GM12878 (cell line): ENCODE results near the gene TRAPPC11. TPM values are rescaled to one million over a fixed set of nuclear protein-coding genes. Genes with fewer than 3 reads are reported as not detected.

Experiments used
- ATAC-seq: fragments of 200-7000 bp; cut with Tn5 transposase; 3 replicates; pipeline ENCODE4 v1.9.1; 2020; ENCODE audit warnings: mild to moderate bottlenecking, moderate library complexity
- Bru-seq: library from RNA; stranded (reverse); fragments of 400-500 nt; gene quantifications from one replicate; lab custom pipeline; 2021; lab: Mats Ljungman, UMichigan
- BruChase-seq, 2 experiments: library from RNA; stranded (reverse); fragments of 400-500 nt; gene quantifications; one replicate each; lab custom pipeline; 2021; lab: Mats Ljungman, UMichigan
- BruUV-seq: library from RNA; stranded (reverse); fragments of 400-500 nt; replicated peaks from 2 replicates; lab custom pipeline; 2021; lab: Mats Ljungman, UMichigan
- CTCF ChIA-PET: fragments of 300-600 bp; sonication (Branson Sonifier 250); formaldehyde crosslinking; extraction: SDS; loops from one replicate; lab custom pipeline; 2021; ENCODE audit warnings: inconsistent platforms; lab: Yijun Ruan, JAX
- POLR2A ChIA-PET: fragments of 350-600 bp; formaldehyde crosslinking; extraction: SDS; loops from one replicate; lab custom pipeline; 2021; ENCODE audit warnings: inconsistent platforms; lab: Charles Lee
- RAD21 ChIA-PET: fragments of 300-600 bp; sonication (Branson Sonifier 250); formaldehyde crosslinking; loops from one replicate; lab custom pipeline; 2023; ENCODE audit warnings: antibody characterized with exemption; ENCODE audit not compliant: unreplicated experiment; lab: Charles Lee
- SMC1A ChIA-PET: fragments of 300-600 bp; sonication (Branson Sonifier 250); formaldehyde crosslinking; loops from one replicate; lab custom pipeline; 2023; ENCODE audit not compliant: unreplicated experiment, uncharacterized antibody; lab: Charles Lee
- DNase-seq: peaks from one replicate; pipeline ENCODE4 v3.0.0-alpha.2; 2011; ENCODE audit warnings: low read depth, low spot score
- FAIRE-seq: peaks from 3 replicates; lab custom pipeline; 2011; peaks lifted over from hg19 to GRCh38; lab: Jason Lieb, UNC
- H2AFZ ChIP-seq: 2 replicates; pipeline ENCODE4 v1.6.0; 2011; ENCODE audit warnings: low read depth, low read length, control low read depth; ENCODE audit not compliant: control insufficient read depth
- H3K27ac ChIP-seq: 2 replicates; pipeline ENCODE4 v1.5.1; 2011; ENCODE audit warnings: control low read depth; ENCODE audit not compliant: control insufficient read depth, insufficient read depth
- H3K27me3 ChIP-seq, 2 experiments: replicated peaks in 1 of 2; 2 replicates each; pipeline versions ENCODE4 v1.6.0 to v1.6.1; 2011; ENCODE audit warnings: low read length in 1 of 2; ENCODE audit not compliant: control insufficient read depth in 2 of 2, insufficient read depth in 2 of 2
- H3K36me3 ChIP-seq, 2 experiments: 2 replicates each; pipeline ENCODE4 v1.5.1; 2011; ENCODE audit warnings: low read length in 1 of 2; ENCODE audit not compliant: control insufficient read depth in 2 of 2, insufficient read depth in 2 of 2
- H3K4me1 ChIP-seq: 2 replicates; pipeline ENCODE4 v1.6.1; 2011; ENCODE audit warnings: mild to moderate bottlenecking, low read length, moderate library complexity, mixed read lengths; ENCODE audit not compliant: control insufficient read depth, insufficient read depth
- H3K4me2 ChIP-seq: 2 replicates; pipeline ENCODE4 v1.6.0; 2011; ENCODE audit warnings: control low read depth; ENCODE audit not compliant: control insufficient read depth, insufficient read depth
- H3K4me3 ChIP-seq: fragments of 200-600 bp; sonication (generic); 2 replicates; pipeline ENCODE4 v1.5.1; 2016
- H3K79me2 ChIP-seq: 2 replicates; pipeline ENCODE4 v1.6.0; 2011; ENCODE audit warnings: low read length; ENCODE audit not compliant: control insufficient read depth, insufficient read depth
- H3K9ac ChIP-seq: 2 replicates; pipeline ENCODE4 v1.8.0; 2011; ENCODE audit warnings: low read length, control low read depth, mixed read lengths; ENCODE audit not compliant: control insufficient read depth, insufficient read depth
- H3K9me3 ChIP-seq: replicated peaks from 3 replicates; pipeline ENCODE4 v1.5.1; 2011; ENCODE audit warnings: mild to moderate bottlenecking, low read length; ENCODE audit not compliant: control insufficient read depth, insufficient read depth
- H4K20me1 ChIP-seq: 2 replicates; pipeline ENCODE4 v1.6.0; 2011; ENCODE audit not compliant: control insufficient read depth, insufficient read depth
- BACH1 ChIP-seq: fragments of 450-650 bp; IDR thresholded peaks from 2 replicates; pipeline ENCODE4 v1.6.1; 2017; ENCODE audit warnings: mild to moderate bottlenecking, borderline replicate concordance
- CREM ChIP-seq: IDR thresholded peaks from 2 replicates; pipeline ENCODE4 v1.6.1; 2014; ENCODE audit warnings: antibody characterized with exemption, low read depth
- EP300 ChIP-seq, 2 experiments: fragments of 150-350 bp in 1 of 2; IDR thresholded peaks; 2 replicates each; pipeline ENCODE4 v1.6.1; 2011 to 2012; ENCODE audit warnings: low read depth in 2 of 2, low read length in 2 of 2, borderline replicate concordance in 1 of 2, improper control_type of control experiment in 1 of 2, inconsistent platforms in 1 of 2; ENCODE audit not compliant: control insufficient read depth in 1 of 2
- ETV6 ChIP-seq, 2 experiments: fragments of 450-650 bp in 1 of 2; IDR thresholded peaks in 1 of 2; conservative IDR thresholded peaks in 1 of 2; 2 replicates each; pipeline ENCODE4 v1.6.1; 2014; ENCODE audit warnings: antibody characterized with exemption in 1 of 2, borderline replicate concordance in 1 of 2, low read depth in 1 of 2, mild to moderate bottlenecking in 1 of 2, moderate library complexity in 1 of 2
- HDGF ChIP-seq: fragments of 450-650 bp; IDR thresholded peaks from 2 replicates; pipeline ENCODE4 v1.6.1; 2016; ENCODE audit warnings: antibody characterized with exemption
- IKZF2 ChIP-seq, 2 experiments: fragments of 450-650 bp; IDR thresholded peaks; 2 replicates each; pipeline ENCODE4 v1.6.1; 2017; ENCODE audit warnings: mild to moderate bottlenecking in 2 of 2, moderate library complexity in 2 of 2
- KLF5 ChIP-seq: fragments of 450-650 bp; IDR thresholded peaks from 2 replicates; pipeline ENCODE4 v1.6.1; 2014; ENCODE audit warnings: mild to moderate bottlenecking; ENCODE audit not compliant: partially characterized antibody
- MTA2 ChIP-seq: fragments of 450-650 bp; IDR thresholded peaks from 2 replicates; pipeline ENCODE4 v1.6.1; 2016; ENCODE audit warnings: low read depth, mild to moderate bottlenecking, moderate library complexity
- NFIC ChIP-seq: IDR thresholded peaks from 2 replicates; pipeline ENCODE4 v1.6.1; 2012; ENCODE audit warnings: low read depth, mild to moderate bottlenecking, inconsistent platforms, low read length, moderate library complexity
- NFYB ChIP-seq: IDR thresholded peaks from 2 replicates; pipeline ENCODE4 v1.6.1; 2011; ENCODE audit warnings: low read depth, mild to moderate bottlenecking, low read length, improper control_type of control experiment, moderate library complexity; ENCODE audit not compliant: insufficient read depth
- NR2C1 ChIP-seq: fragments of 450-650 bp; IDR thresholded peaks from 2 replicates; pipeline ENCODE4 v1.6.1; 2017; ENCODE audit warnings: antibody characterized with exemption, mild to moderate bottlenecking, moderate library complexity
- PAX8 ChIP-seq: fragments of 450-650 bp; IDR thresholded peaks from 2 replicates; pipeline ENCODE4 v1.6.1; 2017; ENCODE audit warnings: mild to moderate bottlenecking, moderate library complexity
- POLR2AphosphoS2 ChIP-seq: IDR thresholded peaks from 2 replicates; pipeline ENCODE4 v1.6.1; 2011; ENCODE audit warnings: low read depth, mild to moderate bottlenecking, low read length, improper control_type of control experiment, moderate library complexity
- SIN3A ChIP-seq: IDR thresholded peaks from 2 replicates; pipeline ENCODE4 v1.6.1; 2012; ENCODE audit warnings: low read depth, low read length, improper control_type of control experiment
- SMAD1 ChIP-seq: fragments of 450-650 bp; IDR thresholded peaks from 2 replicates; pipeline ENCODE4 v1.6.1; 2018; ENCODE audit warnings: mild to moderate bottlenecking, low read depth; ENCODE audit not compliant: partially characterized antibody
- SP1 ChIP-seq: IDR thresholded peaks from one replicate; pipeline ENCODE4 v1.6.1; 2011; ENCODE audit warnings: low read depth, low read length
- SREBF1 ChIP-seq: IDR thresholded peaks from 2 replicates; pipeline ENCODE4 v1.6.1; 2012; ENCODE audit warnings: mild to moderate bottlenecking, low read length
- TCF12 ChIP-seq: IDR thresholded peaks from 2 replicates; pipeline ENCODE4 v1.6.1; 2011; ENCODE audit warnings: low read depth, mild to moderate bottlenecking, low read length
- ZSCAN29 ChIP-seq: fragments of 450-650 bp; IDR thresholded peaks from 2 replicates; pipeline ENCODE4 v1.6.1; 2017; ENCODE audit warnings: mild to moderate bottlenecking, moderate library complexity
- WGBS: methylation state at CpG from one replicate; pipeline ENCODE4 v1.1.6; 2016; ENCODE audit warnings: low lambda C conversion rate; ENCODE audit not compliant: insufficient replicate concordance, insufficient coverage; ENCODE audit errors: missing lambda C conversion rate; 5-methylcytosine and 5-hydroxymethylcytosine counted together
- in situ Hi-C: fragments of 300-500 bp; cut with MboI; formaldehyde crosslinking; loops from 9 replicates; pipeline ENCODE4 v1.14.3; 2018; ENCODE audit warnings: mixed read lengths
- intact Hi-C: fragments of 100-400 bp; cut with micrococcal nuclease; formaldehyde crosslinking; loops from one replicate; pipeline ENCODE4 v1.14.2; 2022; ENCODE audit not compliant: unreplicated experiment
- long read RNA-seq, 2 experiments: library from polyadenylated mRNA; unstranded; transcript quantifications; one replicate each; pipeline ENCODE4 v2.0.0, GENCODE V29; 2019 to 2020
- polyA minus RNA-seq, 3 experiments: library from RNA; depleted of rRNA, polyadenylated mRNA; stranded (reverse); fragments of >200 nt; gene quantifications; 2 replicates each; pipeline ENCODE4 v1.2.3, GENCODE V29; 2011
- polyA plus RNA-seq, 11 experiments: library from polyadenylated mRNA; depleted of rRNA in 4 of 11; unstranded in 6 of 11; stranded (reverse) in 5 of 11; fragments of >200 nt; fragmentation: Nextera tagmentation in 4 of 11; fragmentation: Illumina TruSeq in 1 of 11; extraction: Ambion mirVana in 4 of 11; extraction: Trizol in 1 of 11; gene quantifications; 1 replicate in 1 of 11; 2 replicates in 10 of 11; pipeline versions ENCODE4 v1.2.1 to v1.2.3, GENCODE V29; 2011 to 2016; ENCODE audit warnings: inconsistent platforms in 2 of 11, missing spikeins in 2 of 11, low read depth in 1 of 11
- total RNA-seq, 4 experiments: library from RNA; depleted of rRNA in 3 of 4; stranded (reverse); fragments of >200 nt in 3 of 4; fragmentation: Illumina TruSeq in 1 of 4; extraction: Trizol in 1 of 4; gene quantifications; 2 replicates each; pipeline versions ENCODE4 v1.2.1 to v1.2.3, GENCODE V29; 2013 to 2021

Gene TRAPPC11
- 108 and 122 TPM in 2 replicates for total RNA-seq (2013; cell fraction: nucleolus; rRNA removed)
- total RNA-seq (2014; rRNA removed) = 22.4 and 31.4 TPM in 2 replicates
- 28.1 and 28.8 TPM in 2 replicates for total RNA-seq (2014; rRNA removed; fragmentation: Illumina TruSeq; extraction: Trizol)
- total RNA-seq (2021) = 24.5 and 26.2 TPM in 2 replicates
- 9.1 TPM for polyA plus RNA-seq (2011; ENCODE audit: low read depth)
- 40.5 and 59.9 TPM in 2 replicates for polyA plus RNA-seq (2011; rRNA removed)
- 21.3 and 30.6 TPM in 2 replicates for polyA plus RNA-seq (2011; cell fraction: cytosol; rRNA removed)
- polyA plus RNA-seq (2011; cell fraction: nucleus; rRNA removed) = 31.2 and 32.5 TPM in 2 replicates
- 12.2 and 16.2 TPM in 2 replicates for polyA plus RNA-seq (2012)
- polyA plus RNA-seq (2014; fragmentation: Illumina TruSeq; extraction: Trizol) = 36.1 and 40.5 TPM in 2 replicates
- 1 to 10 TPM; 7.3 to 10.0 TPM for polyA plus RNA-seq (2014; fragmentation: Nextera tagmentation; extraction: Ambion mirVana)
- 17.7 and 20.4 TPM in 2 replicates for polyA plus RNA-seq (2014; rRNA removed)
- 10 to 100 TPM; 20.0 to 22.2 TPM for polyA plus RNA-seq (2016; fragmentation: Nextera tagmentation; extraction: Ambion mirVana)
- polyA minus RNA-seq (2011; rRNA and poly(A)+ RNA removed) = 51.9 and 60.3 TPM in 2 replicates
- polyA minus RNA-seq (2011; cell fraction: cytosol; rRNA and poly(A)+ RNA removed) = 20.2 and 21.9 TPM in 2 replicates
- 20.1 and 27.7 TPM in 2 replicates for polyA minus RNA-seq (2011; cell fraction: nucleus; rRNA and poly(A)+ RNA removed)
- percentile 83 among the genes with signal in this experiment for Bru-seq, nascent RNA
- percentile 80 among the genes with signal in this experiment for BruChase-seq, experiment 1, labeled RNA remaining after a 6-hour chase
- percentile 81 among the genes with signal in this experiment for BruChase-seq, experiment 2, labeled RNA remaining after a 2-hour chase
- long read RNA-seq, experiment 1, partial matches to known transcripts = 0 of 1 reads
- long read RNA-seq, experiment 1, other reads (novel, unspliced or antisense) = 1 of 1 reads
- long read RNA-seq, experiment 2, partial matches to known transcripts = 10 of 14 reads
- long read RNA-seq, experiment 2, other reads (novel, unspliced or antisense) = 3 of 14 reads

- ATAC-seq (peak; percentile 99), FAIRE-seq (peak; percentile 73), DNase-seq (peak; percentile 95)
- ChIA-PET POLR2A (interaction anchor here (1.0 kb wide), 1 partner anchor 215 kb away, joined by 4 read pairs; the partner anchor contains the start of gene CDKN2AIP), RAD21 (no interaction called here), SMC1A (interaction anchor here (1.5 to 2.4 kb wide), 2 partner anchors 16 to 21 kb away, joined by 3 to 5 read pairs; no protein-coding TSS in a partner anchor), CTCF (interaction anchor here (1.0 to 1.2 kb wide), 2 partner anchors 18 to 20 kb away, joined by 3 to 4 read pairs; no protein-coding TSS in a partner anchor)
- no peaks in the 10 kb centered on the region for H3K9me3 ChIP-seq
- no peaks in the 10 kb centered on the region for H3K27me3 ChIP-seq
- H3K27ac ChIP-seq = peak within 1 kb of the TSS; percentile 84
- no peaks in the 10 kb centered on the region for H4K20me1 ChIP-seq
- peak within 1 kb of the TSS; percentile 97 for H3K4me2 ChIP-seq
- peak within 1 kb of the TSS; percentile 84 for H2AFZ ChIP-seq
- no peaks in the 10 kb centered on the region for H3K4me1 ChIP-seq
- in situ Hi-C loops = no loop called here
- H3K36me3 ChIP-seq = no peaks in the 10 kb centered on the region; a peak in 1 of 4 replicates
- H3K79me2 ChIP-seq = peaks cover 35% of the 10 kb centered on the region
- under 1% methylated on average over 57 of the region's 63 CpGs for WGBS
- BruUV-seq = no TSS peak
- H3K9ac ChIP-seq = peak within 1 kb of the TSS; percentile 94
- peak within 1 kb of the TSS; percentile 80 for H3K4me3 ChIP-seq
- intact Hi-C loops = loop anchor here (2.0 kb wide), 1 partner anchor 154 kb away; the partner anchor contains the start of gene ING2
- TF ChIP-seq SP1 (peak; percentile 92), PAX8 (no peak), CREM (peak; percentile 74), ZSCAN29 (no peak), IKZF2 (IDR thresholded peaks at IDR 0.05) (peak; percentile 67 to 69), SIN3A (no peak), MTA2 (no peak), NR2C1 (peak; percentile 95), NFIC (no peak), BACH1 (peak; percentile 66), TCF12 (no peak), POLR2AphosphoS2 (no peak), HDGF (peak; percentile 64; the same call in 1 of the 2 replicates), SREBF1 (no peak), ETV6 (conservative IDR thresholded peaks at IDR 0.05 in 1 of 2, IDR thresholded peaks at IDR 0.05 in 1 of 2; ENCODE audit: borderline replicate concordance in 1 of 2, low read depth in 1 of 2) (no peak), EP300 (IDR thresholded peaks at IDR 0.05; ENCODE audit: borderline replicate concordance in 1 of 2, control insufficient read depth in 1 of 2, low read depth in 2 of 2, low read length in 2 of 2) (no peak), SMAD1 (no peak), NFYB (peak; percentile 56; the same call in 1 of the 2 replicates), KLF5 (no peak)
Observed at GRCh38 chr4:183659029-183659871, at the start of gene TRAPPC11, which contains the start of gene RWDD4. Gene TRAPPC11 (plus strand): TSS chr4:183659293. CDS start chr4:183663868, 4,575 bp downstream. Gene RWDD4 (minus strand): TSS chr4:183659185. CDS start chr4:183658952, 233 bp downstream.
